ENCODE results near the gene CD2.

DNA sequence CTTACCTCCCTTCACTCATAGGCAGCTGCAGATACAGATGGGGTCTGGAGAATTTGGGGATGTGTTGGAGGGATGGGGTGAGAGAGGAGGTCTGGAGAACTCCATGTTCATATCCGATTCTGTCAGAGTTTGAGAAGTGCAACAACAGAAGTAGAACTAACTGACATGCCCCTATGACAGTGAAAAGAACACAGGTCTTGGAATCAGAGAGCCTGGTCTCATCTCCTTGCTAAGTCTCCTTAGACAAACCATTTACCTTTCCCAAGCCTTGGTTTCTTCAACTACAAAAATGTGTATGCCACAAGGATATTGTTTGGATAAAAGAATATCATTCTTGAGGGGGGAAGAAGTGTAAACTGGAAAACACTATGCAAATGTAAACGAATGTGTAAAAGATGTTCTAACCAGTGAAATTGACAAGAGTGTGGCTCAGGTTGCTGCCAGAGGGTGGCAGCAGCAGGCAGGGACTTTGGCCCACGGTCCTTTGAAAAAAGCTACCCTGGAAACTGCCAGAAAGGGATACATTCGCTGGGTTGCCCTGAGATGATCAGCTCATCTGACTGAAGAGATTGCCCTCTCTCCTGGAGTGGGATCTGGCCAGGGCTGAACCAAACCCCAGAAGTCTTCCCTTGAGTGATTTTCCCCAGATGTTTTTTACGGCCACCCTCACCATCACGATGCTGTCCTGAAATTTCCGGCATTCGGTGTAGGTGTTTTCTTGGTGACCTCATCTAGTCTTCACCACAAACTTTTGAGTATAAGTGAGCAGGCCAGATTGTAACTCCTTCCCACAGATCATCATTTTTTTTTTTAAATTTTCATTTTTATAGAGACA is 17.0 kb upstream of the CD2 start:
- TF ChIP-seq, protein P1, sequence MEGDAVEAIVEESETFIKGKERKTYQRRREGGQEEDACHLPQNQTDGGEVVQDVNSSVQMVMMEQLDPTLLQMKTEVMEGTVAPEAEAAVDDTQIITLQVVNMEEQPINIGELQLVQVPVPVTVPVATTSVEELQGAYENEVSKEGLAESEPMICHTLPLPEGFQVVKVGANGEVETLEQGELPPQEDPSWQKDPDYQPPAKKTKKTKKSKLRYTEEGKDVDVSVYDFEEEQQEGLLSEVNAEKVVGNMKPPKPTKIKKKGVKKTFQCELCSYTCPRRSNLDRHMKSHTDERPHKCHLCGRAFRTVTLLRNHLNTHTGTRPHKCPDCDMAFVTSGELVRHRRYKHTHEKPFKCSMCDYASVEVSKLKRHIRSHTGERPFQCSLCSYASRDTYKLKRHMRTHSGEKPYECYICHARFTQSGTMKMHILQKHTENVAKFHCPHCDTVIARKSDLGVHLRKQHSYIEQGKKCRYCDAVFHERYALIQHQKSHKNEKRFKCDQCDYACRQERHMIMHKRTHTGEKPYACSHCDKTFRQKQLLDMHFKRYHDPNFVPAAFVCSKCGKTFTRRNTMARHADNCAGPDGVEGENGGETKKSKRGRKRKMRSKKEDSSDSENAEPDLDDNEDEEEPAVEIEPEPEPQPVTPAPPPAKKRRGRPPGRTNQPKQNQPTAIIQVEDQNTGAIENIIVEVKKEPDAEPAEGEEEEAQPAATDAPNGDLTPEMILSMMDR (conservative IDR thresholded peaks at IDR 0.05; ENCODE audit: low read depth, low read length): peak; percentile 86
- TF ChIP-seq EZH2 (IDR thresholded peaks at IDR 0.05; ENCODE audit: borderline replicate concordance, low read depth, low read length, poor library complexity, severe bottlenecking): no peak

Data from A673 (cell line).